HEK293T (cell line): ENCODE results near the gene APPBP2.

Experiments
- ARNT ChIP-seq: fragments of 450-650 bp; IDR thresholded peaks from 2 replicates; pipeline ENCODE4 v1.6.1; 2017; ENCODE audit warnings: mild to moderate bottlenecking
- BHLHE40 ChIP-seq: fragments of 450-650 bp; IDR thresholded peaks from 2 replicates; pipeline ENCODE4 v1.6.1; 2016; ENCODE audit warnings: mild to moderate bottlenecking, moderate library complexity, borderline replicate concordance
- CTBP1 ChIP-seq: fragments of 450-650 bp; IDR thresholded peaks from 2 replicates; pipeline ENCODE4 v1.6.1; 2016; ENCODE audit warnings: borderline replicate concordance
- FOXA1 ChIP-seq: fragments of 450-650 bp; IDR thresholded peaks from 2 replicates; pipeline ENCODE4 v1.6.1; 2016; ENCODE audit warnings: mild to moderate bottlenecking
- FOXM1 ChIP-seq: fragments of 450-650 bp; IDR thresholded peaks from 2 replicates; pipeline ENCODE4 v1.6.1; 2017; ENCODE audit warnings: mild to moderate bottlenecking, borderline replicate concordance
- HDGF ChIP-seq: fragments of 450-650 bp; IDR thresholded peaks from 2 replicates; pipeline ENCODE4 v1.6.1; 2017; ENCODE audit warnings: antibody characterized with exemption, borderline replicate concordance
- SP1 ChIP-seq: fragments of 450-650 bp; IDR thresholded peaks from 2 replicates; pipeline ENCODE4 v1.6.1; 2017
- SUZ12 ChIP-seq: fragments of 450-650 bp; IDR thresholded peaks from 2 replicates; pipeline ENCODE4 v1.6.1; 2016; ENCODE audit warnings: mild to moderate bottlenecking

GRCh38 chr17:60403962-60404361 is 122.1 kb downstream of the APPBP2 start:
- TF ChIP-seq SP1 = no peak
- TF ChIP-seq HDGF = no peak
- no peak for TF ChIP-seq SUZ12
- no peak for TF ChIP-seq BHLHE40
- TF ChIP-seq FOXA1 = no peak
- no peak for TF ChIP-seq ARNT
- no peak for TF ChIP-seq FOXM1
- TF ChIP-seq CTBP1 = no peak
